GM21526 (cell line): Measurements from ENCODE around the gene PCDH15.

Experiments
- ATAC-seq: cut with Tn5 transposase; IDR thresholded peaks from one replicate; pipeline ENCODE4 v1.9.1; 2021; ENCODE audit warnings: moderate library complexity; ENCODE audit not compliant: unreplicated experiment, low FRiP score

The PCDH15 gene

GRCh38 chr10:53765311-53765710 lies 1035.7 kb downstream of the PCDH15 start:
- ATAC-seq = no peak

GRCh38 chr10:53754596-53755250 lies 1046.3 kb downstream of the PCDH15 start:
- ATAC-seq = no peak
